Caki2 (cell line): ENCODE measurements around the gene OR52E1. TPM values are rescaled to one million over a fixed set of nuclear protein-coding genes. Genes with fewer than 3 reads are reported as not detected.
"Not testable (repeated sequence)": the region's sequence is repeated elsewhere in the genome, so short reads cannot be mapped to it uniquely, and the experiment has no call there.

Experiments used
- DNase-seq: peaks from one replicate; pipeline ENCODE4 v3.0.0-alpha.2; 2015; ENCODE audit warnings: low read depth
- in situ Hi-C: cut with HindIII; loops from 2 replicates; pipeline ENCODE4 v1.10.0; 2016; ENCODE audit warnings: low sequenced_read_pairs, low pct_unique_long_range_greater_than_20kb, mixed read lengths
- total RNA-seq: library from RNA; depleted of rRNA; stranded (reverse); fragments of >200 nt; shearing (Covaris generic); gene quantifications from 2 replicates; pipeline ENCODE4 v1.2.3, GENCODE V29; 2014; ENCODE audit warnings: low replicate concordance; rRNA removed

OR52E1 gene
- total RNA-seq, result not detected in 2 replicates

DNA sequence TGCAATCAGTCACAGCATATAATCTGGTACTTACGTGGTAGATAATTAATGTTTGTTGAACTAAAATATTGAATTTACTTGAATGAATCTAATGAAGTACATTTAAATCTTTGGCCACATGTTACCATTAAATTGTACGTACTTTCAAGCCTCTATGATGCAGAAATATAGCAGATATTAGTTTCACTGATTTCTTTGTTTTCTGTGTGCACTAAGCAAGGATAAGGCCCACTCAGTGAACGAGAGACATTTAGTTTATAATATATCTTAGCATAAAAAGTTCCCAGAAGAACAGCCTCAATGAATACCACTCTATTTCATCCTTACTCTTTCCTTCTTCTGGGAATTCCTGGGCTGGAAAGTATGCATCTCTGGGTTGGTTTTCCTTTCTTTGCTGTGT, at the start of gene OR52E1:
Gene OR52E1 (plus strand): TSS at position 301 of the 400 bp plus-strand sequence.
- DNase-seq, result no peak
- in situ Hi-C loops, result no loop called here

GRCh38 chr11:5021996-5022395, 47.4 kb upstream of the OR52E1 start:
- in situ Hi-C loops, result no loop called here
- no peak for DNase-seq

DNA sequence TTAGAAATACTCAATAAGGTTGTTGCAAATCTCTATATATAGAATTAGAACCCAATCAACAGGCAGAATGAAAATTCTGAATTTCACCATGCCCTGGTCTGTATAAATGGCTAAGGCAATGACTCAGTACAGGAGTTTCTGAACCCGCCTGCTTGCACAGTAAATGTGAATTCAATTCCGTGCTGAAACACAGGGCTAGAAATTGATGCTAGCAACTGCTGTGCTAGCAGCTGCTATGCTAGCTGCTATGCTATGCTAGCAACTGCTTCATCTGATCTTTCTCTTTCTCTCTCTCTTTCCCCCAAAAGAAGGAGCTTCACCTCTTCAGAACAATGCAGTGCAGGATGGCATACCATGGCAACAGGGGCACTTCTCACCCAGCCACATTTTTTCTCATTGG, 32.7 kb upstream of the OR52E1 start:
- in situ Hi-C loops, result no loop called here
- DNase-seq, result no peak

DNA sequence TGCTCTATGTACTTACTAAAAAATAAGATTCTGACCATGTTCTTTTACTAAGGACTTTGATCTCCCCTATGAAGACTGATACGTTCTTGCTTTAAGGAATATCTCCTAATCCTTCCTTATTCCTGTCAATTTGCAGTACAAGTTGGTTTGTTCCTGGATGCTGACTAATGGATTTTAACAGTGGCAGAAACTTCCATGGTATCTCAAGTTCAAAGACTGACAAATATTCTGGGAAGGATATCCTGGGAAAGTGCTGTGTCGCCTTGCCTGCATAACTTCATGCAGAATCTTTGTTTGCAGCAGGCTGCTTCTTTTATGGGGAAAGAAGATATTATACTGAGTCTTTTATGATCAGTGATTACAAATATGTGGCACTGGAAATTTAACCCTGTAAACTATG, 31.4 kb upstream of the OR52E1 start:
- in situ Hi-C loops, result no loop called here
- DNase-seq, result no peak

DNA sequence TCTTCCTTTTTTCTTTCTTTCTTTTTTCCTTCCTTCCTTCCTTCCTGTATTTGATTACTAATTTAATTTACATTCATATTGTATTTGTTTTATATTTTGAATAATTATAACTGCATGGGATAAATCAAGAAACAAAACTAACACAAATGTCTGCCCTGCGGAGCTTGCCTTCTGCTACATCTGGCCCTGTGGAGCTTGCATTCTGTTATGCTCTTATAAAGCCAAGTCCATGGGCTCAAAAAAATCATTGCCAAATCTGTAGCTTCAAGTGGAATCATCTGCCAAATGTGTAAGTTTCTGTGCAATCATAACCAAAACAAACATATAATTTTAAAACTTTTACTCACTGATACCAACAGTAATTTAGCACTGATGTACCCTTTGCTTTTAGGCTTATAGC, 31.0 kb upstream of the OR52E1 start:
- in situ Hi-C loops, result no loop called here
- no peak for DNase-seq

GRCh38 chr11:5040876-5041275, 28.5 kb upstream of the OR52E1 start:
- in situ Hi-C loops, result no loop called here
- DNase-seq, result peak; percentile 22

GRCh38 chr11:5042091-5042490, 27.3 kb upstream of the OR52E1 start:
- in situ Hi-C loops, result no loop called here
- no peak for DNase-seq

GRCh38 chr11:5043380-5043779, 26.0 kb upstream of the OR52E1 start:
- no peak for DNase-seq
- in situ Hi-C loops, result no loop called here

- in situ Hi-C loops, result no loop called here
- no peak for DNase-seq
Measured at GRCh38 chr11:5046226-5046625, 23.1 kb upstream of the OR52E1 start, which contains the start of gene OR52J3. OR52J3 (plus strand) TSS chr11:5046526; CDS start chr11:5046526, 0 bp downstream.

- no peak for DNase-seq
- in situ Hi-C loops, result no loop called here
Measured at GRCh38 chr11:5046754-5047330, 22.5 kb upstream of the OR52E1 start.

DNA sequence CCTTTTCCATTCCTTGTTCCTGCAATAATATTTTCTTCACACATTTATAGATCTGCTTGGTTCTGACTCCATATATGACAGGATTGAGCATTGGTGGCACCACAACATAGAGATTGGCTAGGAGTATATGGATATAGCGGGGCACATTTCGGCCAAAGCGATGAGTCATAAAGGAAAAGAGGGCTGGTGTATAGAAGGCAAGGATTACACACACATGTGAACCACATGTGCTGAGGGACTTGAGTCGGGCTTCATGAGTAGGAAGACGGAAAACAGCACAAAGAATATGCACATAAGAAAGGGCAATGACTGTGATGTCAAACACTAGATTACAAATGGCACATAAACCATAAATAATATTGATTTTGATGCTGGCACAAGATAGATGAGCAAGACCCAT, 10.7 kb upstream of the OR52E1 start:
- in situ Hi-C loops, DNase-seq: not testable (repeated sequence)

DNA sequence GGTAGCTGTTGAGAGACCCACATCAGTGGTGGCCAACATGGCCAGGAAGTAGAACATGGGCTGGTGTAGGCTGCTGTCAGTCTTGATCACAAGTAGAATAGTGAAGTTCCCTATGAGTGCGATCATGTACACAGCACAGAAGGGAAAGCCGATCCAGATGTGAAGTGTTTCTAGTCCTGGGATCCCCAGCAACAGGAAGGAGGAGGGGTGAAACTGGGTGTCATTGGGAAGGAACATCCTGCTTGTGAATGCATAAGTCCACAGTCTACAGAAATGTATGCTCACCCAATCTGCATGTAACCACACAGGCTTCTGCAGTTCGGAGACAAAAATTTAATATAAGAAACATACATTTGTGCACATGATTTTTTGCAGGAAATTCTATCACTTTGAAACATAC, 10.0 kb upstream of the OR52E1 start, which contains the start of gene OR52E2:
Gene OR52E2 (minus strand): TSS at position 237 of the 400 bp plus-strand sequence. CDS start 0 bp downstream, at position 237.
- in situ Hi-C loops, result no loop called here
- no peak for DNase-seq

GRCh38 chr11:5065027-5065426, 4.3 kb upstream of the OR52E1 start:
- in situ Hi-C loops, result no loop called here

DNA sequence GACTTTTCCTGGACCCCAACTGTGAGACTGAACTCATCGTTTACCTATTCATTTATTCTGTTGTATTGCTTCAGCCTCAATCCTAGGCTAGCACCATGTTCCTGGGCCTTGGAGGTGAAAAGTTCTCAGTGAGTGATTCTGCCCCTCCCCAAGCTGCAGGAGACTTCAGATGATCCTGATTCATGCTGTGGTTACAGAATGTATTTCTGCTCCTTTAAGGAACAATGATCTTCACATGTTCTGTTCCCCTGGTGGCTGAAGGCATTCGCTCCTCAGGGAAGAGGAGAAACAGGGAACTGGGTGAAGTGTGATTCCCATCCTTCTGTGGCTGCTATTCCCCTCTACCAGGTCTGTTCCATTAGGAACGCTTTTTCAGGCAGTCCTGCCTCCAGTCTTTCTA, 2.4 kb downstream of the OR52E1 start:
- no peak for DNase-seq
- in situ Hi-C loops, result no loop called here

More at GRCh38 chr11:5065027-5065426, 4.3 kb upstream of the OR52E1 start:
- DNase-seq, result no peak

- in situ Hi-C loops, result no loop called here
- DNase-seq, result no peak
Measured at GRCh38 chr11:5081405-5081804, 12.0 kb downstream of the OR52E1 start.

- DNase-seq, result no peak
- in situ Hi-C loops, result no loop called here
Measured at GRCh38 chr11:5083602-5084001, 14.2 kb downstream of the OR52E1 start.

GRCh38 chr11:5088556-5088955, 19.2 kb downstream of the OR52E1 start:
- in situ Hi-C loops, result no loop called here
- no peak for DNase-seq

- in situ Hi-C loops, result no loop called here
- DNase-seq, result no peak
Measured at GRCh38 chr11:5090668-5091067, 21.3 kb downstream of the OR52E1 start.

DNA sequence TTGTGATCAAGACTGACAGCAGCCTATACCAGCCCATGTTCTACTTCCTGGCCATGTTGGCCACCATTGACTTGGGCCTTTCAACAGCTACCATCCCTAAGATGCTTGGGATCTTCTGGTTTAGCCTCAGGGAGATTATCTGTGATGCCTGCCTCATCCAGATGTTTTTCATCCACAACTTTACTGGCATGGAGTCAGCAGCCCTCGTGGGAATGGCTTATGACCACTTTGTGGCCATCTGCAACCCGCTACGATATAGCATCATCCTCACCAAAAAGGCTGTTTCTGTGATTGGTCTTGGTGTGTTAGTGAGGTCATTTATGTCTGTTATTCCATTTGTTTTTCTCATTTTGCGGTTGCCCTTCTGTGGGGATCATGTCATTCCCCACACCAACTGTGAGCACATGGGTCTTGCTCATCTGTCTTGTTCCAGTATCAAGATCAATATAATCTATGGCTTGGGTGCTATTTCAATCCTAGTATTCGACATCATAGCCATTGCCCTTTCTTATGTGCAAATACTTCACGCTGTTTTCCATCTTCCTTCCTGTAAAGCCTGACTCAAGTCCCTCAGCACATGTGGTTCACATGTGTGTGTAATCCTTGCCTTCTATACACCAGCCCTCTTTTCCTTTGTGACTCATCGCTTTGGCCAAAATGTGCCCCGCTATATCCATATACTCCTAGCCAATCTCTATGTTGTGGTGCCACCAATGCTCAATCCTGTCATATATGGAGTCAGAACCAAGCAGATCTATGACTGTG, 23.6 kb downstream of the OR52E1 start:
- in situ Hi-C loops, result no loop called here

GRCh38 chr11:5096011-5096410, 26.6 kb downstream of the OR52E1 start:
- no peak for DNase-seq
- in situ Hi-C loops, result no loop called here

More for the DNA sequence above, 23.6 kb downstream of the OR52E1 start:
- DNase-seq, result no peak
